GM12892 (cell line): ENCODE measurements around the gene ADRA2A.

Source experiments
- DNase-seq: peaks from one replicate; pipeline ENCODE4 v3.0.0; 2011; ENCODE audit not compliant: insufficient read length
- FAIRE-seq: peaks from 2 replicates; lab custom pipeline; 2011; peaks lifted over from hg19 to GRCh38; lab: Jason Lieb, UNC
- POLR2A ChIP-seq: IDR thresholded peaks from 2 replicates; pipeline ENCODE4 v1.6.1; 2011; ENCODE audit warnings: low read depth, low read length, control low read depth
- POLR2AphosphoS5 ChIP-seq: IDR thresholded peaks from 2 replicates; pipeline ENCODE4 v1.6.1; 2011; ENCODE audit warnings: low read depth, low read length, control low read depth
- TAF1 ChIP-seq: IDR thresholded peaks from 2 replicates; pipeline ENCODE4 v1.6.1; 2011; ENCODE audit warnings: low read depth, mild to moderate bottlenecking, control low read depth, low read length, borderline replicate concordance

Gene ADRA2A

GRCh38 chr10:111085690-111086353 lies 9.0 kb downstream of the ADRA2A start:
- no peak for TF ChIP-seq POLR2AphosphoS5
- no peak for TF ChIP-seq TAF1
- no peak for TF ChIP-seq POLR2A
- DNase-seq: no peak
- FAIRE-seq: no peak

GRCh38 chr10:111086574-111086973 lies 9.7 kb downstream of the ADRA2A start:
- TF ChIP-seq TAF1 (no peak), POLR2AphosphoS5 (no peak), POLR2A (no peak)
- DNase-seq (no peak), FAIRE-seq (no peak)

- TF ChIP-seq POLR2AphosphoS5: no peak
- TF ChIP-seq TAF1: no peak
- no peak for TF ChIP-seq POLR2A
- no peak for FAIRE-seq
- no peak for DNase-seq
Observed at GRCh38 chr10:111087331-111087756, 10.5 kb downstream of the ADRA2A start.

GRCh38 chr10:111087968-111088505 lies 11.2 kb downstream of the ADRA2A start:
- no peak for FAIRE-seq

GRCh38 chr10:111089293-111089692 lies 12.5 kb downstream of the ADRA2A start:
- no peak for TF ChIP-seq TAF1
- TF ChIP-seq POLR2AphosphoS5: no peak
- TF ChIP-seq POLR2A: no peak
- no peak for FAIRE-seq

More at GRCh38 chr10:111087968-111088505, 11.2 kb downstream of the ADRA2A start:
- TF ChIP-seq POLR2A (no peak), POLR2AphosphoS5 (no peak), TAF1 (no peak)
- no peak for DNase-seq

GRCh38 chr10:111091833-111092232 lies 15.0 kb downstream of the ADRA2A start:
- TF ChIP-seq TAF1: no peak
- no peak for TF ChIP-seq POLR2AphosphoS5
- TF ChIP-seq POLR2A: no peak
- no peak for DNase-seq
- no peak for FAIRE-seq

More at GRCh38 chr10:111089293-111089692, 12.5 kb downstream of the ADRA2A start:
- DNase-seq: no peak

- FAIRE-seq (no peak), DNase-seq (no peak)
- TF ChIP-seq POLR2A (no peak), POLR2AphosphoS5 (no peak), TAF1 (no peak)
Observed at GRCh38 chr10:111093741-111094380, 17.0 kb downstream of the ADRA2A start.

GRCh38 chr10:111098679-111099437 lies 22.0 kb downstream of the ADRA2A start:
- DNase-seq (no peak), FAIRE-seq (no peak)
- TF ChIP-seq POLR2A (no peak), POLR2AphosphoS5 (no peak), TAF1 (no peak)

- TF ChIP-seq TAF1 (no peak), POLR2AphosphoS5 (no peak), POLR2A (no peak)
- DNase-seq (no peak), FAIRE-seq (no peak)
Observed at GRCh38 chr10:111100198-111100597, 23.4 kb downstream of the ADRA2A start.

GRCh38 chr10:111101796-111102195 lies 25.0 kb downstream of the ADRA2A start:
- DNase-seq (no peak), FAIRE-seq (no peak)
- TF ChIP-seq TAF1: no peak
- no peak for TF ChIP-seq POLR2AphosphoS5

- FAIRE-seq (no peak), DNase-seq (no peak)
Observed at GRCh38 chr10:111102359-111102837, 25.6 kb downstream of the ADRA2A start.

GRCh38 chr10:111103196-111103840 lies 26.5 kb downstream of the ADRA2A start:
- DNase-seq (no peak), FAIRE-seq (no peak)
- TF ChIP-seq TAF1 (no peak), POLR2A (no peak), POLR2AphosphoS5 (no peak)

More at GRCh38 chr10:111102359-111102837, 25.6 kb downstream of the ADRA2A start:
- TF ChIP-seq POLR2AphosphoS5 (no peak), POLR2A (no peak), TAF1 (no peak)
